ENCODE results near the gene MAP3K1. TPM values are rescaled to one million over a fixed set of nuclear protein-coding genes. Genes with fewer than 3 reads are reported as not detected.
A peak's percentile ranks its signal among the peaks of the same experiment; 100 is the strongest.

Gene MAP3K1
- total and polyA plus RNA-seq, 9 of the 15 experiments (the other 6 are each of a cell fraction or from before 2014, with no cell fraction given), result 3.9 to 13.9 (median 7.5) TPM

GRCh38 chr5:56909294-56910209, 94.2 kb downstream of the MAP3K1 start, which contains the start of gene SETD9:
SETD9 (plus strand) TSS chr5:56909596; CDS start chr5:56909646, 50 bp downstream.
- H3K36me3 ChIP-seq (ENCODE audit: control insufficient read depth, insufficient read depth, low read length), result peaks cover 5% of the 10 kb centered on the region; the same call in 2 of the 3 replicates
- POLR2A ChIA-PET, result interaction anchor here (0.6 to 2.8 kb wide), 20 partner anchors 10 to 310 kb away, joined by 3 to 21 read pairs (median 4); no protein-coding TSS in a partner anchor
- peaks cover 14% of the 10 kb centered on the region; the same call in 2 of the 3 replicates for H3K79me2 ChIP-seq (ENCODE audit: control insufficient read depth, insufficient read depth, low read length)
- H3K4me3 ChIP-seq, result peak within 1 kb of the TSS; percentile 64
- intact Hi-C loops (cut with micrococcal nuclease) (loop anchor here (5.0 to 10.0 kb wide), 3 partner anchors 43 to 92 kb away; partner anchors contain the start of genes MAP3K1 and MIER3), in situ Hi-C loops (cut with MboI) (no loop called here)
- WGBS (ENCODE audit: insufficient coverage, low coverage, missing lambda C conversion rate), result under 1% methylated on average over 48 of the region's 84 CpGs
- peak; percentile 96 to 98 (median 97) for DNase-seq (ENCODE audit: extremely low read depth in 1 of 4, low spot score in 3 of 4)
- no peaks in the 10 kb centered on the region for H3K27me3 ChIP-seq (ENCODE audit: control insufficient read depth in 2 of 2, insufficient read depth in 2 of 2, low read length in 2 of 2)
- BruUV-seq (replicated peaks), result TSS peak; percentile 68
- H3K9me1 ChIP-seq (ENCODE audit: control insufficient read depth, insufficient read depth, low read length), result no peaks in the 10 kb centered on the region
- peak within 1 kb of the TSS; percentile 97 to 98 for H3K9ac ChIP-seq (ENCODE audit: insufficient read depth in 1 of 2, low read depth in 2 of 2, low read length in 2 of 2)
- FAIRE-seq, result peak; percentile 78
- H3K4me1 ChIP-seq (replicated peaks in 1 of 2; ENCODE audit: control insufficient read depth in 2 of 2, insufficient read depth in 2 of 2, low read length in 2 of 2), result peaks cover 0 to 7% of the 10 kb centered on the region in 2 experiments; a peak in 3 of 5 replicates
- peak within 1 kb of the TSS; percentile 97 for H3K27ac ChIP-seq (ENCODE audit: extremely low read depth, low read depth, low read length)
- CTCF ChIA-PET (ENCODE audit: low intra/inter-chr PET ratio), result no interaction called here
- peak within 1 kb of the TSS; percentile 97 for H3K4me2 ChIP-seq (ENCODE audit: insufficient read depth, low read length)
- no peaks in the 10 kb centered on the region for H4K20me1 ChIP-seq (replicated peaks; ENCODE audit: control insufficient read depth, insufficient read depth, low read length)
- no peaks in the 10 kb centered on the region for H3K9me3 ChIP-seq (replicated peaks; ENCODE audit: control insufficient read depth, insufficient read depth, low read depth, low read length)
- peak; percentile 92 for ATAC-seq
- H2AFZ ChIP-seq (ENCODE audit: low read depth, low read length), result peak within 1 kb of the TSS; percentile 98
- peak in 1 of 2 experiments; percentile 89; a peak in 2 of 4 replicates for TF ChIP-seq NONO (IDR thresholded peaks at IDR 0.05; ENCODE audit: low read depth in 2 of 2, low read length in 1 of 2)
- TF ChIP-seq ZNF280B (CRISPR knock-in tag; IDR thresholded peaks at IDR 0.05), result no peak
- TF ChIP-seq E2F3 (CRISPR knock-in tag; IDR thresholded peaks at IDR 0.05), result peak; percentile 56; the same call in 1 of the 2 replicates
- TF ChIP-seq PRDM10 (IDR thresholded peaks at IDR 0.05; ENCODE audit: partially characterized antibody), result peak; percentile 20
- no peak for TF ChIP-seq HDAC3 (IDR thresholded peaks at IDR 0.05; ENCODE audit: borderline replicate concordance, partially characterized antibody)
- no peak for TF ChIP-seq POU5F1 (IDR thresholded peaks at IDR 0.05; ENCODE audit: borderline replicate concordance, low read depth, low read length, partially characterized antibody)
- no peak for TF ChIP-seq KLF1 (tag; IDR thresholded peaks at IDR 0.05)
- TF ChIP-seq ETS1 (conservative IDR thresholded peaks at IDR 0.05; ENCODE audit: control insufficient read depth, low read depth, low read length), result peak; percentile 23
- TF ChIP-seq SNIP1 (IDR thresholded peaks at IDR 0.05; ENCODE audit: low read depth), result peak; percentile 68; the same call in 1 of the 2 replicates
- TF ChIP-seq MLX (CRISPR knock-in tag; conservative IDR thresholded peaks at IDR 0.05), result no peak
- TF ChIP-seq ZNF347 (CRISPR knock-in tag; IDR thresholded peaks at IDR 0.05; ENCODE audit: low read depth), result no peak
- no peak for TF ChIP-seq KLF10 (CRISPR knock-in tag; IDR thresholded peaks at IDR 0.05)
